Activated CD8-positive, alpha-beta T cell treated with anti-CD3 and anti-CD28 coated beads for 36 hours (primary cell): ENCODE results near the gene TRMT2A. TPM values are rescaled to one million over a fixed set of nuclear protein-coding genes. Genes with fewer than 3 reads are reported as not detected.
"Not testable (repeated sequence)": the region's sequence is repeated elsewhere in the genome, so short reads cannot be mapped to it uniquely, and the experiment has no call there.

ENCODE experiments used
- ATAC-seq: fragments of 200-7000 bp; cut with Tn5 transposase; one replicate; pipeline ENCODE4 v1.10.0; 2021; ENCODE audit warnings: mild to moderate bottlenecking, moderate library complexity
- CTCF ChIA-PET: fragments of 350-600 bp; sonication (Branson Sonifier 250); formaldehyde crosslinking; loops from one replicate; lab custom pipeline; 2021; ENCODE audit warnings: antibody characterized with exemption; lab: Charles Lee
- POLR2A ChIA-PET: fragments of 350-600 bp; sonication (Branson Sonifier 250); formaldehyde crosslinking; loops from one replicate; lab custom pipeline; 2021; ENCODE audit warnings: antibody characterized with exemption; lab: Charles Lee
- DNase-seq: peaks from one replicate; pipeline ENCODE4 v3.0.0-alpha.2; 2020
- H3K27ac Mint-ChIP-seq: one replicate; pipeline ENCODE4 v1.8.0; 2021; ENCODE audit warnings: mild to moderate bottlenecking, mixed read lengths
- H3K27me3 Mint-ChIP-seq: one replicate; pipeline ENCODE4 v1.8.0; 2021; ENCODE audit warnings: mixed read lengths
- H3K36me3 Mint-ChIP-seq: one replicate; pipeline ENCODE4 v1.8.0; 2021; ENCODE audit warnings: low read depth, mixed read lengths
- H3K4me1 Mint-ChIP-seq: one replicate; pipeline ENCODE4 v1.8.0; 2021; ENCODE audit warnings: low read depth, mixed read lengths
- H3K4me3 Mint-ChIP-seq: one replicate; pipeline ENCODE4 v1.8.0; 2021; ENCODE audit warnings: mild to moderate bottlenecking, moderate library complexity, mixed read lengths
- H3K9me3 Mint-ChIP-seq: one replicate; pipeline ENCODE4 v1.8.0; 2021; ENCODE audit warnings: mixed read lengths
- CTCF ChIP-seq: fragments of 200-600 bp; IDR thresholded peaks from one replicate; pipeline ENCODE4 v1.8.0; 2022; ENCODE audit warnings: antibody characterized with exemption, mild to moderate bottlenecking
- intact Hi-C: fragments of 100-400 bp; cut with micrococcal nuclease; formaldehyde crosslinking; loops from one replicate; pipeline ENCODE4 v1.10.0; 2022
- total RNA-seq, 2 experiments: library from RNA; stranded (reverse); gene quantifications; one replicate each; pipeline ENCODE4 v1.2.3, GENCODE V29; 2021

TRMT2A gene
- total RNA-seq, 2 experiments from 2014 or later: 101 to 105 TPM

- TF ChIP-seq CTCF: no peak
- intact Hi-C loops: no loop called here
- ChIA-PET POLR2A (no interaction called here), CTCF (interaction anchor here (1.2 kb wide), 1 partner anchor 10 kb away, joined by 4 read pairs; no protein-coding TSS in a partner anchor)
- no peak for ATAC-seq
- no peaks in the 10 kb centered on the region for H3K27me3 Mint-ChIP-seq
- no peak overlapping the region for H3K27ac Mint-ChIP-seq
- DNase-seq: no peak
- no peak overlapping the region for H3K4me3 Mint-ChIP-seq
- no peaks in the 10 kb centered on the region for H3K36me3 Mint-ChIP-seq
- H3K4me1 Mint-ChIP-seq: no peaks in the 10 kb centered on the region
- H3K9me3 Mint-ChIP-seq: no peaks in the 10 kb centered on the region
Observed at GRCh38 chr22:20069331-20070042, 47.5 kb downstream of the TRMT2A start.

- H3K9me3 Mint-ChIP-seq: no peaks in the 10 kb centered on the region
- H3K4me3 Mint-ChIP-seq: no peak overlapping the region
- POLR2A ChIA-PET: no interaction called here
- no peaks in the 10 kb centered on the region for H3K4me1 Mint-ChIP-seq
- ATAC-seq (no peak), DNase-seq (no peak)
- CTCF ChIA-PET: interaction anchor here (0.9 to 1.3 kb wide), 2 partner anchors 43 to 46 kb away, joined by 3 read pairs; no protein-coding TSS in a partner anchor
- no peak for TF ChIP-seq CTCF
- intact Hi-C loops: no loop called here
- H3K27ac Mint-ChIP-seq: no peak overlapping the region
- no peaks in the 10 kb centered on the region for H3K27me3 Mint-ChIP-seq
- H3K36me3 Mint-ChIP-seq: no peaks in the 10 kb centered on the region
Observed at GRCh38 chr22:20068640-20069039, 48.4 kb downstream of the TRMT2A start.

GRCh38 chr22:20067384-20067682 is 49.7 kb downstream of the TRMT2A start:
- ATAC-seq, H3K9me3 Mint-ChIP-seq, H3K36me3 Mint-ChIP-seq, DNase-seq, H3K4me3 Mint-ChIP-seq, intact Hi-C loops, H3K27ac Mint-ChIP-seq, H3K4me1 Mint-ChIP-seq, H3K27me3 Mint-ChIP-seq: not testable (repeated sequence)
- ChIA-PET CTCF (interaction anchor here (1.3 kb wide), 1 partner anchor 44 kb away, joined by 3 read pairs; no protein-coding TSS in a partner anchor), POLR2A (interaction anchor here (0.6 to 0.9 kb wide), 2 partner anchors 34 to 36 kb away, joined by 3 read pairs; no protein-coding TSS in a partner anchor)

GRCh38 chr22:20066617-20067383 is 50.2 kb downstream of the TRMT2A start:
- intact Hi-C loops: no loop called here
- peaks cover 3% of the 10 kb centered on the region for H3K36me3 Mint-ChIP-seq
- no peak overlapping the region for H3K27ac Mint-ChIP-seq
- H3K9me3 Mint-ChIP-seq: no peaks in the 10 kb centered on the region
- H3K4me1 Mint-ChIP-seq: no peaks in the 10 kb centered on the region
- no peaks in the 10 kb centered on the region for H3K27me3 Mint-ChIP-seq
- H3K4me3 Mint-ChIP-seq: no peak overlapping the region
- CTCF ChIA-PET: no interaction called here
- POLR2A ChIA-PET: interaction anchor here (0.6 kb wide), 1 partner anchor 28 kb away, joined by 5 read pairs; no protein-coding TSS in a partner anchor
- ATAC-seq: no peak
- no peak for TF ChIP-seq CTCF
- DNase-seq: no peak

GRCh38 chr22:20065896-20066616 is 51.0 kb downstream of the TRMT2A start:
- Mint-ChIP-seq H3K4me1 (no peaks in the 10 kb centered on the region), H3K4me3 (no peak overlapping the region), H3K27ac (no peak overlapping the region), H3K27me3 (no peaks in the 10 kb centered on the region), H3K9me3 (no peaks in the 10 kb centered on the region), H3K36me3 (peaks cover 3% of the 10 kb centered on the region)
- CTCF ChIA-PET: no interaction called here
- POLR2A ChIA-PET: interaction anchor here (0.6 kb wide), 2 partner anchors 27 to 342 kb away, joined by 3 to 5 read pairs; no protein-coding TSS in a partner anchor
- no peak for TF ChIP-seq CTCF
- ATAC-seq (no peak), DNase-seq (no peak)
- intact Hi-C loops: no loop called here
